ENCODE measurements around the gene THTPA.

THTPA gene

GRCh38 chr14:23525611-23526010 is 30.5 kb upstream of the THTPA start:
- H3K27me3 ChIP-seq (ENCODE audit: control insufficient read depth, insufficient read depth, low read length): no peaks in the 10 kb centered on the region
- H3K9me3 ChIP-seq (ENCODE audit: control insufficient read depth, low read length): no peaks in the 10 kb centered on the region
- no peak for TF ChIP-seq CTCF (IDR thresholded peaks at IDR 0.05)
- no peak overlapping the region for H3K27ac ChIP-seq
- H3K9ac ChIP-seq: no peak overlapping the region
- no peaks in the 10 kb centered on the region for H3K79me2 ChIP-seq
- no peaks in the 10 kb centered on the region for H3K36me3 ChIP-seq (ENCODE audit: control insufficient read depth, insufficient read depth, low read length)
- no peak overlapping the region for H3K4me3 ChIP-seq (ENCODE audit: low read depth, low read length)
- H3K4me2 ChIP-seq (ENCODE audit: low read length): no peak overlapping the region
- peaks cover 33% of the 10 kb centered on the region for H3K4me1 ChIP-seq
- no peak overlapping the region for H2AFZ ChIP-seq

- peak overlapping the region; percentile 89 for H3K27ac ChIP-seq
- H3K36me3 ChIP-seq (ENCODE audit: control insufficient read depth, insufficient read depth, low read length): no peaks in the 10 kb centered on the region
- no peaks in the 10 kb centered on the region for H3K27me3 ChIP-seq (ENCODE audit: control insufficient read depth, insufficient read depth, low read length)
- H3K4me1 ChIP-seq: peaks cover 48% of the 10 kb centered on the region
- peaks cover 12% of the 10 kb centered on the region for H3K79me2 ChIP-seq
- peak overlapping the region; percentile 17 for H2AFZ ChIP-seq
- H3K9ac ChIP-seq: no peak overlapping the region
- no peak overlapping the region for H3K4me2 ChIP-seq (ENCODE audit: low read length)
- no peaks in the 10 kb centered on the region for H3K9me3 ChIP-seq (ENCODE audit: control insufficient read depth, low read length)
- no peak overlapping the region for H3K4me3 ChIP-seq (ENCODE audit: low read depth, low read length)
- peak; percentile 58 for TF ChIP-seq CTCF (IDR thresholded peaks at IDR 0.05)
These were observed 27.5 kb upstream of the THTPA start for GRCh38 chr14:23528555-23528954.

- H3K27me3 ChIP-seq (ENCODE audit: control insufficient read depth, insufficient read depth, low read length): no peaks in the 10 kb centered on the region
- H3K36me3 ChIP-seq (ENCODE audit: control insufficient read depth, insufficient read depth, low read length): no peaks in the 10 kb centered on the region
- H3K27ac ChIP-seq: peak overlapping the region; percentile 89
- no peak for TF ChIP-seq CTCF (IDR thresholded peaks at IDR 0.05)
- H3K4me3 ChIP-seq (ENCODE audit: low read depth, low read length): no peak overlapping the region
- H3K9me3 ChIP-seq (ENCODE audit: control insufficient read depth, low read length): no peaks in the 10 kb centered on the region
- no peak overlapping the region for H3K9ac ChIP-seq
- H3K4me2 ChIP-seq (ENCODE audit: low read length): peak overlapping the region; percentile 67
- H3K4me1 ChIP-seq: peaks cover 48% of the 10 kb centered on the region
- H3K79me2 ChIP-seq: peaks cover 15% of the 10 kb centered on the region
- H2AFZ ChIP-seq: peak overlapping the region; percentile 17
These were observed 27.1 kb upstream of the THTPA start for GRCh38 chr14:23529016-23529415.

GRCh38 chr14:23530375-23531055 is 25.6 kb upstream of the THTPA start:
- no peak overlapping the region for H3K9ac ChIP-seq
- peaks cover 48% of the 10 kb centered on the region for H3K4me1 ChIP-seq
- no peak for TF ChIP-seq CTCF (IDR thresholded peaks at IDR 0.05)
- peaks cover 15% of the 10 kb centered on the region for H3K79me2 ChIP-seq
- no peaks in the 10 kb centered on the region for H3K9me3 ChIP-seq (ENCODE audit: control insufficient read depth, low read length)
- peak overlapping the region; percentile 89 for H3K27ac ChIP-seq
- H2AFZ ChIP-seq: peak overlapping the region; percentile 12
- peak overlapping the region; percentile 0 for H3K4me2 ChIP-seq (ENCODE audit: low read length)
- H3K27me3 ChIP-seq (ENCODE audit: control insufficient read depth, insufficient read depth, low read length): no peaks in the 10 kb centered on the region
- no peaks in the 10 kb centered on the region for H3K36me3 ChIP-seq (ENCODE audit: control insufficient read depth, insufficient read depth, low read length)
- H3K4me3 ChIP-seq (ENCODE audit: low read depth, low read length): no peak overlapping the region

GRCh38 chr14:23531391-23531790 is 24.7 kb upstream of the THTPA start:
- Histone ChIP-seq H3K9me3 (ENCODE audit: control insufficient read depth, low read length) (no peaks in the 10 kb centered on the region), H3K4me2 (ENCODE audit: low read length) (no peak overlapping the region), H3K36me3 (ENCODE audit: control insufficient read depth, insufficient read depth, low read length) (no peaks in the 10 kb centered on the region), H3K79me2 (peaks cover 15% of the 10 kb centered on the region), H3K4me3 (ENCODE audit: low read depth, low read length) (no peak overlapping the region), H3K27me3 (ENCODE audit: control insufficient read depth, insufficient read depth, low read length) (no peaks in the 10 kb centered on the region), H3K9ac (no peak overlapping the region), H3K27ac (peak overlapping the region; percentile 89), H3K4me1 (peaks cover 48% of the 10 kb centered on the region), H2AFZ (no peak overlapping the region)
- no peak for TF ChIP-seq CTCF (IDR thresholded peaks at IDR 0.05)
